Measurements from ENCODE around the gene CEP41. TPM values are rescaled to one million over a fixed set of nuclear protein-coding genes. Genes with fewer than 3 reads are reported as not detected.

The CEP41 gene
- total RNA-seq, 6 experiments from 2014 or later = 2.6 to 11.7 (median 4.6) TPM

DNA sequence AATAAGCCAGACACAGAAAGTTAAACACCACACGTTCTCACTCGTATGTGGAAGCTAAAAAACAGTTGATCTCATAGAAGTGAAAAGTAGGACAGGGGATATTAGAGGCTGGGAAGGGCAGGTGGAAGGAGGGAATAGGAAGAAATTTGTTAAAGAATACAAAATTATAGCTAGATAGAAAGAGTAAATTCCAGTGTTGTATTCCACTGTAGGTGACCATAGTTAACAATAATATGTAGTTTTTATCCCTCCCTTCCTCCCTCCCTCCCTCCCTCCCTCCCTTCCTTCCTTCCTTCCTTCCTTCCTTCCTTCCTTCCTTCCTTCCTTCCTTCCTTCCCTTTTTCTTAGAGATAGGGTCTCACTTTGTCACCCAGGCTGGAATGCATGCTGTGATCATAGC lies 31.2 kb upstream of the CEP41 start:
- no peak for ATAC-seq

DNA sequence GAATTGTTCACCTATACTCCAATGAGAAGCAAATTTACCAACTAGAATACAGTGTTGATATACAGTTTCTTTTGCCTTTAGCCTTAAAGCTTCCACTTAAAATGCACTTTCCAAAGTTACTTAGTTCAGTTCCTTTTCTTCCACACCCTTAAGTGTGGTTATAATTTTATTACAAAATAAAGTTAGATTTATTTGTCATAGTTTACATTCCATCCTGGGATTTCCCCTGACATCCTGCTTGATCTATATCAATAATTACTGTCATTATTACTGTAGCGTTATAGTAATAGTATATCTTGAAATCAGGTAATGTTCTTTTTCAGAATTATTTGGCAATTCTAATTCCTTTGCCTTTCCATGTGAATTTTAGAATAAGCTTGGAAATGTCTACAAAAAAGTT lies 27.8 kb upstream of the CEP41 start:
- no peak overlapping the region for H3K4me3 ChIP-seq
- TF ChIP-seq POLR2A (IDR thresholded peaks at IDR 0.05) = no peak
- TF ChIP-seq, protein P1, sequence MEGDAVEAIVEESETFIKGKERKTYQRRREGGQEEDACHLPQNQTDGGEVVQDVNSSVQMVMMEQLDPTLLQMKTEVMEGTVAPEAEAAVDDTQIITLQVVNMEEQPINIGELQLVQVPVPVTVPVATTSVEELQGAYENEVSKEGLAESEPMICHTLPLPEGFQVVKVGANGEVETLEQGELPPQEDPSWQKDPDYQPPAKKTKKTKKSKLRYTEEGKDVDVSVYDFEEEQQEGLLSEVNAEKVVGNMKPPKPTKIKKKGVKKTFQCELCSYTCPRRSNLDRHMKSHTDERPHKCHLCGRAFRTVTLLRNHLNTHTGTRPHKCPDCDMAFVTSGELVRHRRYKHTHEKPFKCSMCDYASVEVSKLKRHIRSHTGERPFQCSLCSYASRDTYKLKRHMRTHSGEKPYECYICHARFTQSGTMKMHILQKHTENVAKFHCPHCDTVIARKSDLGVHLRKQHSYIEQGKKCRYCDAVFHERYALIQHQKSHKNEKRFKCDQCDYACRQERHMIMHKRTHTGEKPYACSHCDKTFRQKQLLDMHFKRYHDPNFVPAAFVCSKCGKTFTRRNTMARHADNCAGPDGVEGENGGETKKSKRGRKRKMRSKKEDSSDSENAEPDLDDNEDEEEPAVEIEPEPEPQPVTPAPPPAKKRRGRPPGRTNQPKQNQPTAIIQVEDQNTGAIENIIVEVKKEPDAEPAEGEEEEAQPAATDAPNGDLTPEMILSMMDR (IDR thresholded peaks at IDR 0.05) = no peak
- H3K36me3 ChIP-seq = no peaks in the 10 kb centered on the region
- 92% methylated on average over 1 of the region's 1 CpG for WGBS (ENCODE audit: insufficient coverage, low coverage, low lambda C conversion rate, missing lambda C conversion rate)
- no peaks in the 10 kb centered on the region for H3K9me3 ChIP-seq
- no peak for DNase-seq
- intact Hi-C loops (cut with DNase I) = no loop called here
- H3K4me1 ChIP-seq = no peaks in the 10 kb centered on the region
- no peaks in the 10 kb centered on the region for H3K27me3 ChIP-seq
- ATAC-seq = no peak
- H3K27ac ChIP-seq = no peak overlapping the region

More for the DNA sequence above, 31.2 kb upstream of the CEP41 start:
- TF ChIP-seq, protein P1 (IDR thresholded peaks at IDR 0.05) = no peak
- no peak for TF ChIP-seq POLR2A (IDR thresholded peaks at IDR 0.05)
- intact Hi-C loops (cut with DNase I) = no loop called here
- Histone ChIP-seq H3K27ac (no peak overlapping the region), H3K4me1 (no peaks in the 10 kb centered on the region), H3K9me3 (no peaks in the 10 kb centered on the region), H3K4me3 (no peak overlapping the region), H3K27me3 (no peaks in the 10 kb centered on the region), H3K36me3 (no peaks in the 10 kb centered on the region)
- DNase-seq = no peak
- 68% methylated on average over 2 of the region's 2 CpGs for WGBS (ENCODE audit: insufficient coverage, low coverage, low lambda C conversion rate, missing lambda C conversion rate)

DNA sequence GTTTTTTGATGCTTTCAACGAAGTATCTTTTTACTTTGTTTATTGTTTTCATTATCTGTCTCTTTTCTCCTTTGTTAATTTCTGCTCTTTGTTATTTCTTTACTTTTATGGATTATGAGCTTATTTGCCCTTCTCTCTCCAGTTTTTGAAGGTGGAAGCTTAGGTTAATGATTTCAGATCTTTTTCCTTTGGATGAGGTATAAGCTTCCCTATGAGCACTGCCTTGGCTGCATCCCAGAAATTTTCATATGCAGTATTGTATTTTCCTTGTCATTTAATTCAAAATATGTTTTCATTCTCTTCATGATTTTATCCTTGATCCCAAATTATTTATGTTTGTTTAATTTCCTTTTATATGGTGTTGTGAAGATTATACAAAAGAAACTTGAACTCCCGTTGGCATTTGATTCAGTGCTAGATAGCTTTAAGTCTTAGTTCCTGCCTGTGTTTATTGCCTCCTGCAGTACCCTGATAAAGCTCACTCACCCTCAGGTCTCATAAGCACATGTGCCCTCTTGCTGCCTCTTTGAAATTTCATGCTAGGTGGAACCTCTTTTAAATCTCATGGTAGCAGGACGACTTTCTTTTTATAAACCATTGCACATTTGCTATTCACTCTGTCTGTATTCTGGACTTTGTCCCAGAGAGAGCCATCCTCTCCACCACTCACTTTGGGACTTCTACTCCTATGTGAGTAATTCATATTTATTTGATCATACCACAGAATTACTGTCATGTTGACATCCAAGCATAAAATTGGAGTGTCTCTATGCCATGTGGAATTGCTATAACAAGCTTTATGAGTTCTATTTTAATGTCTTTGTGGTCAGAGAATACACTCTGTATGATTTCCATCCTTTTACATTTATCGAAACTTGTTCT lies 23.0 kb upstream of the CEP41 start:
- WGBS (ENCODE audit: insufficient coverage, low coverage, low lambda C conversion rate, missing lambda C conversion rate) = 49% methylated on average over 4 of the region's 4 CpGs
- Histone ChIP-seq H3K36me3 (no peaks in the 10 kb centered on the region), H3K27me3 (no peaks in the 10 kb centered on the region), H3K27ac (no peak overlapping the region), H3K9me3 (peaks cover 0 to 4% (median 0%) of the 10 kb centered on the region in 4 donors), H3K4me3 (no peak overlapping the region), H3K4me1 (no peaks in the 10 kb centered on the region)
- DNase-seq (no peak), ATAC-seq (no peak)
- intact Hi-C loops (cut with DNase I) = no loop called here
- TF ChIP-seq, protein P1 (IDR thresholded peaks at IDR 0.05) = no peak
- no peak for TF ChIP-seq POLR2A (IDR thresholded peaks at IDR 0.05)

DNA sequence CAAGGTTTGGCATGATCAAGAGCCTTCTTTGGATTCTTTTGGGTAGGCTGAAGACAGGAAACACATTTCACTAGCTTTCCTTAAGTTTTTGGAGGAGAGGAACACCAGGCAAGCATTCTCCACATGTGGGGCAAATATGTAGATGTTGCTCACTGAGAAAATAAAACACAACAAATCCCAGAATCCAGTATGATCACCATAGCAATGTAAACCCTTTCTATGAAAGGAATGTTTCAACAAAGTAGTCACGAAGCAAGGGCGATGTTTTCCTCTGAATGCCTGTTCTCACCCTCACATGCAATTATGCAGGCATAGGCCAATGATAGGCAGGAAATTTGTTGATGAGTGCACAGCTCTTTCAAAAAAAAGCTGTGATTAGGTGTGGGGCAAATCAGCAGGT lies 20.5 kb upstream of the CEP41 start:
- DNase-seq (no peak), ATAC-seq (no peak)
- no peak overlapping the region for H3K4me3 ChIP-seq
- H3K27ac ChIP-seq = no peak overlapping the region
- intact Hi-C loops (cut with DNase I) = no loop called here
- H3K9me3 ChIP-seq = peaks cover 0 to 5% (median 0%) of the 10 kb centered on the region in 4 donors
- H3K27me3 ChIP-seq = no peaks in the 10 kb centered on the region
- no peaks in the 10 kb centered on the region for H3K4me1 ChIP-seq
- TF ChIP-seq, protein P1 (IDR thresholded peaks at IDR 0.05) = no peak
- TF ChIP-seq POLR2A (IDR thresholded peaks at IDR 0.05) = no peak
- 22% methylated on average over 2 of the region's 2 CpGs for WGBS (ENCODE audit: insufficient coverage, low coverage, low lambda C conversion rate, missing lambda C conversion rate)
- H3K36me3 ChIP-seq = no peaks in the 10 kb centered on the region
